NB4 (cell line): ENCODE data around the gene ALMS1.
A peak's percentile ranks its signal among the peaks of the same experiment; 100 is the strongest.
"Not testable (repeated sequence)": the region's sequence is repeated elsewhere in the genome, so short reads cannot be mapped to it uniquely, and the experiment has no call there.

Source experiments
- DNase-seq: peaks from one replicate; pipeline ENCODE4 v3.0.0; 2010; ENCODE audit warnings: low read depth
- H3K4me3 ChIP-seq: one replicate; pipeline ENCODE4 v1.5.1; 2011; ENCODE audit warnings: mild to moderate bottlenecking, low read depth, low read length, moderate library complexity
- MAX ChIP-seq: IDR thresholded peaks from 2 replicates; pipeline ENCODE4 v1.6.1; 2011; ENCODE audit warnings: low read depth, low read length
- MYC ChIP-seq: IDR thresholded peaks from 2 replicates; pipeline ENCODE4 v1.6.1; 2011; ENCODE audit warnings: low read depth, low read length
- POLR2A ChIP-seq: IDR thresholded peaks from 2 replicates; pipeline ENCODE4 v1.6.1; 2011; ENCODE audit warnings: mild to moderate bottlenecking; ENCODE audit not compliant: insufficient read length; ENCODE audit errors: extremely low read depth
- TF ChIP-seq, protein P1 (sequence below): IDR thresholded peaks from one replicate; pipeline ENCODE4 v1.5.1; 2012; ENCODE audit warnings: low read depth, low read length

Gene ALMS1

DNA sequence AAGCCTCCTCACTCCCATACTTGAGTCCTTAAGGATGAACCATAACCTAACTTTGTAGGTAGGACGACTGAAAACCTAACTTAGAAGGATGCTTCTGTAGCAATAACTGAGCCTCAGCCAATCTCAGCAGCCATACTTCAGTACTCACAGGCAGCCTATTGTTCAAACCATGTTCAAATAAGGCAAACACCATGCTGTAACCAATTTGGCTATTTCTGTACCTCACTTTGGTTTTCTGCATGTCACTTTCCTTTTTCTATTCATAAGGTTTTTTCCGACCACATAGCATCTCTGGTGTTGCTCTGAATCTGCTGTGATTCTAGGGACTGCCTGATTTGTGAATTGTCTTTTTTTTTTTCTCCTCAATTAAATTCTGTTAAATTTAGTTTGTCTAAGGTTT is 242.9 kb downstream of the ALMS1 start:
- not testable (repeated sequence) for H3K4me3 ChIP-seq, DNase-seq

DNA sequence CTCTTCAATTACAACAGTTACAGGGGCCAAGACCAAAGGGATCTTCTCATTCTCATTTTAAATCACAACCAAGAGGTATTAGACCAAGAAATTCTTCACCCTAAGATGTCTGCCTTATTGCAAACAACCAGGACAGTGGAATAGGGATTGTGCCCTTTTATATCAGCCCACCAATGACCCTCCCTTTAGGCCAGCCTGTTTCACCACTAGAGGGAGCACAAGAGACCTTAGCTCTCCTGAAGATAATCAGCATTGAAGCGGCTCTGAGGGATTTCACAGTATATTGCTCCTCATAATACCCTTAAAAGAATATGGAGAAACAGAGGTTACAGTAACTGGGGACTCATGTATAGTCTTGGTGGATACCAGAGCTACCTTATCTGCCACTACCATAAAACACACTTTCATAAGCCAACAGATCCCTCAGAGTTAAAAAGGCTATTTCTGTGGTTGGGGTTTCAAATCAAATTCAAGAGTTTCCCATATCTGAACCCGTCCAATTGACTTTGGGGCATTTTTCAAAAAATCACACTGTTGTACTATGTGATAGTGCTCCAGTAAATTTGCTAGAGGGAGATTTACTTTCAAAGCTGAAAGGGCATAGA is 245.1 kb downstream of the ALMS1 start:
- not testable (repeated sequence) for DNase-seq, H3K4me3 ChIP-seq
- TF ChIP-seq, protein P1, sequence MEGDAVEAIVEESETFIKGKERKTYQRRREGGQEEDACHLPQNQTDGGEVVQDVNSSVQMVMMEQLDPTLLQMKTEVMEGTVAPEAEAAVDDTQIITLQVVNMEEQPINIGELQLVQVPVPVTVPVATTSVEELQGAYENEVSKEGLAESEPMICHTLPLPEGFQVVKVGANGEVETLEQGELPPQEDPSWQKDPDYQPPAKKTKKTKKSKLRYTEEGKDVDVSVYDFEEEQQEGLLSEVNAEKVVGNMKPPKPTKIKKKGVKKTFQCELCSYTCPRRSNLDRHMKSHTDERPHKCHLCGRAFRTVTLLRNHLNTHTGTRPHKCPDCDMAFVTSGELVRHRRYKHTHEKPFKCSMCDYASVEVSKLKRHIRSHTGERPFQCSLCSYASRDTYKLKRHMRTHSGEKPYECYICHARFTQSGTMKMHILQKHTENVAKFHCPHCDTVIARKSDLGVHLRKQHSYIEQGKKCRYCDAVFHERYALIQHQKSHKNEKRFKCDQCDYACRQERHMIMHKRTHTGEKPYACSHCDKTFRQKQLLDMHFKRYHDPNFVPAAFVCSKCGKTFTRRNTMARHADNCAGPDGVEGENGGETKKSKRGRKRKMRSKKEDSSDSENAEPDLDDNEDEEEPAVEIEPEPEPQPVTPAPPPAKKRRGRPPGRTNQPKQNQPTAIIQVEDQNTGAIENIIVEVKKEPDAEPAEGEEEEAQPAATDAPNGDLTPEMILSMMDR = peak; percentile 55

DNA sequence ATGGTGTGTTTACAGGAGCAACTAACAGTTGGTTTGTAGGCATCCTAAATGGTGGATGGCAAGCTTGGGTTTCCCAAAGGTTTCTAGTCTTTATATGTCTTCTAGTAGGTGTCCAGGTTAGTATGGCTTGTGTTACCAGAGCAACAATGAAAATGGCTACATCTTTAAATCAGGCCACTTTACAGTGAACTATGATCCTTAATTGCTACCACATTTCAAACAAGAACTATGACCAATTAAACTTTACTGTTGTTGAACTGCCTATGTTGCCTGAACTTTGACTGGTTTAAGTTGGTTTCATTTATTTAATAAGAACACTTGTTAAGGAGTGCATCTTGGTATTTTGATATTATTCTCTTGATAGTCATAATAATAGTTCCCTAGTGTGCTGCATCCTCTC is 251.3 kb downstream of the ALMS1 start:
- not testable (repeated sequence) for DNase-seq, H3K4me3 ChIP-seq

DNA sequence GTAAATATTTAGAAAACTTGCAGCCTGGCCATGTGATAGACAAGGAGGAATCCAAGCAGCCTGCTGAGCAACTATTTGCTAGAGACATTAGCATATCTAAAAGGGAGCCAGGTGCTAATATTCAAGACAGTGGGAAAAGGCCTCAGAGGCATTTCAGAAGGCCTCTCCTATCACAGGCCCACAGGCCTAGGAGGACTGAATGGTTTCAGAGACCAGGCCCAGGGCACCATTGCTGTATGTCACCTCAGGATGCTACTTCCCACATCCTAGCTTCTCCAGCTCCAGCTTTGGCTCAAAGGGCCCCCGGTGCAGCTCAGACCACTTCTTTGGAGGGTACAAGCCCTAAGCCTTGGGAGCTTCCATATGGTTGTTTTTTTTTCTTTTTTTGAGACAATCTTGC is 252.8 kb downstream of the ALMS1 start:
- TF ChIP-seq POLR2A = no peak
- no peak for TF ChIP-seq MAX
- TF ChIP-seq, protein P1 = no peak
- no peak for TF ChIP-seq MYC
- DNase-seq = no peak
- H3K4me3 ChIP-seq = no peak overlapping the region

DNA sequence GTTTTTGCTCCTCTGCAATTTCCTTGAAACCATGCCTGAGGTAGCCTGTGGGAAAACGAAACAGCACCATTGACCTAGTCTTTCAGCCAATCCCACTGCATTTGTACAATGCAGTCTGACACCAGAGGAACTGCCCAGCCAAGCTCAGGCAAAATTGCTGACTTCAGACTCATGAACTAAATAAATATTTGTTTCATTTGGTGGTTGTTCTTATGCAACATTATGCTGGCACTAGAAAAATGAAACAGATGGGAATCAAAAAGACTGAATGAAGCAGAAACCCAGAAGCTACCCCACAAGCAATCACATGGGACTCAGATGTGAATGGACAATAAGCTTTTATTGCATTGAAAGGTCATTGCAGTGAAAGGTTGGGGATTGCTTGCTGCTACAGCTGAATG is 254.9 kb downstream of the ALMS1 start:
- DNase-seq = no peak
- H3K4me3 ChIP-seq = no peak overlapping the region
- TF ChIP-seq POLR2A = no peak
- no peak for TF ChIP-seq MAX
- TF ChIP-seq MYC = no peak
- TF ChIP-seq, protein P1 = no peak

DNA sequence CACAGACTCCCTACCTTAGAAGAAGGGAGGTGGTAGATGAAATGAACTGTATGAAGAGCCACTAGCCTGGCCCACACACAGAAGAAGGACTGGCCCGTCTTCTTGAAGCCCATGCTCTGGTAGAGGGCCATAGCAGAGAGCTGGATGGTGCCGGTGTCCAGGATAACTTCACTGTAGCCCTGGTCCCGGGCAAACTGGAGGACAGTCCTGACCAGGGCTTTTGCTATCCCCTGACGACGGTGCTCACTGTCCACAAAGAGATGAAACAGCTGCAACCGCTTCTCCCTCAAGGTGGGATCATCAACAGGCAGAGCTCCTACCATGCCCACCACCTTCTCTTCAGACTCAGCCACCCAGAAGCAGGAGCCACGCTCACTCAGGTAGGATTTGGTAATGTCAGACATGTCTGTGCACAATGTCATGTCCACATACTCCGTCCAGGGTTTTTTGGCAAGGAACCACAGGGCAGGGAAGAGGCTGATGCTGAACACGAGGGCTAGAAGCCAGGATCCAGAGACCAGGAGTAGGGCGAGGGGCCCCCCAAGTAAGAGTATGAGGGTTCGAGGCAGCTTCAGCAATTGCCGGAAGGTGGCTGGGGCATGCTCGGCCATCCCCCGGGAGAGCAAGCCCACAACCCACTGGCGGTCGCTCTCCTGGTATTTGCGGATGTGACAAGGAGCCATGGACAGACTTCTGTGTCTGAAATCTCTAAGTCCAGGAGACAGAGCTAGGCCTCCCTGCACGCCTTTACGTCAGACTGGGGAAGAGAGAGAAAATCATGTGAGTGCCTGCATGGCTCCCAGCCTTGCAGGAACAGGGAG is 255.5 kb downstream of the ALMS1 start:
- DNase-seq = no peak
- TF ChIP-seq, protein P1 = no peak
- TF ChIP-seq POLR2A (no peak), MAX (no peak), MYC (no peak)
- H3K4me3 ChIP-seq = no peak overlapping the region

DNA sequence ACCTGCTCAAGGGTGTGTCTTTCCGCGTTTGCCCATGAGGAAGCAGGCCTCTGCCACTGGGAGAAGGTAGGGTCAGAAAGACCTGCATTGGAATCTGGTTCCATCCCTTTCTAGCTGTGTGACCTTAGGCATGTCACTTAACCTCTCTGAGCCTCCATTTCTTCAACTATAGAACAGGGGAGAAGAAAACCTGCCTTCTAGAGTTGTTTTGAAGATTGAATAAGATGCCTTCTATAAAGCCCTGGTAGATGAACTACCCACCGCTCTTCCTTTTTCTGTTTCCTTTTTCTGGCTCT is 256.1 kb downstream of the ALMS1 start:
- TF ChIP-seq, protein P1 = no peak
- no peak for TF ChIP-seq POLR2A
- no peak for TF ChIP-seq MAX
- no peak for TF ChIP-seq MYC
- no peak overlapping the region for H3K4me3 ChIP-seq
- no peak for DNase-seq
